Endothelial cell of umbilical vein (primary cell): ENCODE data around the gene PDE4C.

ENCODE experiments used
- GATA2 ChIP-seq: IDR thresholded peaks from 2 replicates; pipeline ENCODE4 v1.7.0; 2011; ENCODE audit warnings: low read depth, mild to moderate bottlenecking, moderate library complexity, mixed read lengths, low read length; ENCODE audit not compliant: insufficient read length, insufficient read depth
- JUN ChIP-seq: IDR thresholded peaks from 2 replicates; pipeline ENCODE4 v1.6.1; 2011; ENCODE audit warnings: borderline replicate concordance, low read depth; ENCODE audit not compliant: insufficient read length, insufficient read depth
- MAX ChIP-seq: IDR thresholded peaks from 2 replicates; pipeline ENCODE4 v1.6.1; 2011; ENCODE audit not compliant: insufficient read depth, insufficient read length
- MYC ChIP-seq: IDR thresholded peaks from one replicate; pipeline ENCODE4 v1.6.1; 2011; ENCODE audit warnings: mild to moderate bottlenecking, low read depth, low read length
- POLR2A ChIP-seq: IDR thresholded peaks from 2 replicates; pipeline ENCODE4 v1.6.1; 2012; ENCODE audit warnings: low read depth, mild to moderate bottlenecking, control low read depth, low read length
- TF ChIP-seq, protein P1 (sequence below), 2 donors: IDR thresholded peaks; 1 replicate in 1 of 2; 2 replicates in 1 of 2; pipeline ENCODE4 v1.5.1; 2011; ENCODE audit warnings: low read length in 2 of 2, mild to moderate bottlenecking in 2 of 2, moderate library complexity in 2 of 2, control low read depth in 1 of 2, inconsistent platforms in 1 of 2, low read depth in 1 of 2; ENCODE audit not compliant: insufficient read depth in 1 of 2; ENCODE audit errors: extremely low read depth in 1 of 2

- no peak for TF ChIP-seq GATA2
- TF ChIP-seq, protein P1, sequence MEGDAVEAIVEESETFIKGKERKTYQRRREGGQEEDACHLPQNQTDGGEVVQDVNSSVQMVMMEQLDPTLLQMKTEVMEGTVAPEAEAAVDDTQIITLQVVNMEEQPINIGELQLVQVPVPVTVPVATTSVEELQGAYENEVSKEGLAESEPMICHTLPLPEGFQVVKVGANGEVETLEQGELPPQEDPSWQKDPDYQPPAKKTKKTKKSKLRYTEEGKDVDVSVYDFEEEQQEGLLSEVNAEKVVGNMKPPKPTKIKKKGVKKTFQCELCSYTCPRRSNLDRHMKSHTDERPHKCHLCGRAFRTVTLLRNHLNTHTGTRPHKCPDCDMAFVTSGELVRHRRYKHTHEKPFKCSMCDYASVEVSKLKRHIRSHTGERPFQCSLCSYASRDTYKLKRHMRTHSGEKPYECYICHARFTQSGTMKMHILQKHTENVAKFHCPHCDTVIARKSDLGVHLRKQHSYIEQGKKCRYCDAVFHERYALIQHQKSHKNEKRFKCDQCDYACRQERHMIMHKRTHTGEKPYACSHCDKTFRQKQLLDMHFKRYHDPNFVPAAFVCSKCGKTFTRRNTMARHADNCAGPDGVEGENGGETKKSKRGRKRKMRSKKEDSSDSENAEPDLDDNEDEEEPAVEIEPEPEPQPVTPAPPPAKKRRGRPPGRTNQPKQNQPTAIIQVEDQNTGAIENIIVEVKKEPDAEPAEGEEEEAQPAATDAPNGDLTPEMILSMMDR (IDR thresholded peaks at IDR 0.05; ENCODE audit: extremely low read depth in 1 of 2, insufficient read depth in 1 of 2, low read depth in 1 of 2, low read length in 2 of 2) = no peak
- no peak for TF ChIP-seq JUN
- TF ChIP-seq POLR2A = peak; percentile 66
- no peak for TF ChIP-seq MAX
- no peak for TF ChIP-seq MYC
Measured at GRCh38 chr19:18192673-18193387, 33.4 kb downstream of the PDE4C start, which contains the start of gene MPV17L2.
